HTR-8/SVneo (cell line): ENCODE measurements around the gene AHDC1.

Experiments used
- DNase-seq: peaks from one replicate; pipeline ENCODE4 v3.0.0; 2011; ENCODE audit warnings: low spot score, mixed read lengths; ENCODE audit not compliant: insufficient read length
- FAIRE-seq: peaks from 2 replicates; lab custom pipeline; 2011; peaks lifted over from hg19 to GRCh38; lab: Jason Lieb, UNC

AHDC1 gene

DNA sequence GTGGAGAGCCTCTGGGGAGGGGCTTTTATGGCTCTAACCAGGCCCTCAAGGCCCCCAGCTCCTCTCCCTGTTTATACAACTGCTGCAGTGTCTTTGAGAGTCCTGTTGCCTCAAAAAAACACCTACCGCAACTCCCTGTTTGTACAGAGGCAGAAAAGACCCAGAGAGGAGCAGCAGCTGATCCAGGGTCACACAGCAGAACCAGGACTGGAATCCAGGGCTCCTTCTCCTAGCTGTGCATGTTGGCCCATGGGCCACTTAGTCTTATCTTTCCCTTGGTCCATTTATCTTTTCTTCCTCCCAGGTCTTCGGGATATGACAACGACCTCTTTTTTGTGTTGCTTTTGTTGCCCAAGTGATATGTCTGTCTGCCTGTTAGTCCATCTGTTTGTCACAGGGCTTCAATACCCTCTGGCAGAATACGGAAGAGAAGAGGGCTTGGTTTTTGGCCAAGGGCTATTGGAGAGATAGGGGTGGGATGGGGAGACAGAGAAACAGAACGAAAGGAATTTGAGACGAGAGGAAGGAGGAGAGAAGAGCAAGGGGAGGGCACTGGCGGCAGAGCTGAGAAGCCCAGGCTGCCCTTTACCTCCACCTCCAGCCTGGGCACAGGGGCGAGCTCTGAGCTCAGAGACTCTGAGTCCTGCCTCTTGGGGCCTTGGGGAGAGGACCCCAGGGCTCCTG, 80.5 kb downstream of the AHDC1 start:
- no peak for DNase-seq
- no peak for FAIRE-seq

DNA sequence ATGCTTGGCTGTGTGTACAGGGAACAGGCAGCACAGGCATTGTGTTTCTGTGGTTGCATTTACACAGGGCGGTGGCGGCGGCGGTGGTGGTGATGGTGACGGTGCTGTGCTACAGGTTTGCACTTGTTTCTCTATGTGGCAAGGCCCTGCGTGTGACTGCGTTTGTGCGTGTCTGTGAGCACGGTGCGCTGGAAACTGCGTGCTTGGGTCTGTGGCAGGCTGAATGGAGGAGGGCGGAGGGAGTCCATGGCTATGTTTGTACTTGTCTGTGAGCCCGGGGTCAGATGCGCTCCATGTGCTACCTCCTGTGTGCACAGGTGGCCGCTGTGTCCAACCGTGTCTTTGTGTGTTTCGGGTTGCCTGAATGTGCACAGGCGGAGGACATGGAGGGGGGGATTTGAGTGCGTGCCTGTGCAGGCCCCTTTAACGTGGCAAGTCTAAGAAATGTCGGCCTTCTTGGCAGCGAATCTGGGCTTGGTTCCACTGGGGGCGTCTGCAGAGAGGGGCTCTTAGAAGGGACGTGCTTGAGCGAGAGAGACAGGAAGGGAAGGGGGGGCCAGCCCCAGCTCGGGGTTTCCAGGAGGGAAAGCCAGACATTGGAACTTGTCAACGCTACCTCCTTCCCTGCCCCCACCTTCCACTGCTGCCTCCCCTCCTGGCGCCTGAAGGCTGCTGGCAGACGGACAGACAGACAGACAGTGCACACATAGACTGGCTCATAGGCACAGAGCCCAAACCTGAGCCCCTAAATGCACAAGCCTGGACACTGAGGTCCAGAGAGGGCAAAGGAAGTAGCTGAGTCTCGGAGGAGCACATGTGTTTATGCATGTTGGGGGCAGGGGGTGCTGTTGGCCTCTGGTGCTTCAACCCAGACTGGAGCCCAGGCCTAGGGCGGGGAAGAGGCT, 81.3 kb downstream of the AHDC1 start:
- FAIRE-seq: no peak
- DNase-seq: no peak

DNA sequence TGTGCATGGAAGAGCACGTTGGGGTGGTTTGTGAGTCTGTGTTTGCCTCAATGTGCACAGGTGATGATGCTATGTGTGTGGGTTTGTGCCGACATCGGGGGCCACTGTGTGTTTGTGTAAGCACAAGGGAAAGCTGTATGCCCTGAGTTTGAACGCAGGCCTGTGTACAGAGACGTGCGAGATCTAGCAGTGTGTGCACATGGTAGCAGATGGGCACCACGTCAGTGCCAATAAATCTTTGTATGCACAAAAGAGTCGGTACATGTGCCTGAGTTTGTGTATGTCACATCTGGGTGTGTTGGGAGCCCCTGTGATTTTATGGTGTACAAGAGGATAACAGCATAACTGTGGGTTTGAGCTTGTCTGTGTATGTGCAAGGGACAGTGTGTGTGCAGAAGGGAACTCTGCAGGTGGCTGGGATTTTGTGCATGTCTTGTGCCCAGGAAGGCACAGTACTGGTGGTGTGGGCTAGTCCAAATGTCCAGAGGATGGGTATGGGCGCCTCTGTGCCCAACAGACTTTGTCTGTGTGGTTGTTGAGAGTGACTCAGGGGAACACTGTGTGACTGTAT, 82.0 kb downstream of the AHDC1 start:
- DNase-seq (no peak), FAIRE-seq (no peak)

DNA sequence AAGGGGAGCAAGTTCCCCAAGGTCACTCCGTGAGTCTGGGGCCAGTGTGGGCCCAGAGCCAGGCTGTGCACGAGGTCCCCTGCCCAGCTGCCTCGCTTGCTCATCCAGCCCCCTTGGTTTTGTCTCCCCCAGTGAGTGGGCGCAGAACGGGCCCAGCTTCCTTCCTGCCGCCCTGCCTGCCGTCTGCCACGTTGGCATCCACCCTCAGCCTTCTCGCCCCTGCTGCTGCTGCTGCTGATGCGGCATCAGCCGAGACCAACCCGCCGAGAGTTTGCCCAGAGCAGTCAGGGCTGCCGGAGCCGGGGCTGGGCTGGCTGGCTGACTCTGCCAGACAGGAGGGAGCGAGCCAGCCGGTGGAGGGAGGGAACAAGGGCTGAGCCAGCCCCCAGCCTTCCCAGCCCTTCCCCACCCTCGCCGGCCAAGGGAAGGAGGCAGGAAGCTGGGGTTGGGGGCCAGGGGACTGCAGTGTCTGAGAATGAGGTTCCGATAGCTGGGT, 82.6 kb downstream of the AHDC1 start:
- FAIRE-seq (no peak), DNase-seq (no peak)

DNA sequence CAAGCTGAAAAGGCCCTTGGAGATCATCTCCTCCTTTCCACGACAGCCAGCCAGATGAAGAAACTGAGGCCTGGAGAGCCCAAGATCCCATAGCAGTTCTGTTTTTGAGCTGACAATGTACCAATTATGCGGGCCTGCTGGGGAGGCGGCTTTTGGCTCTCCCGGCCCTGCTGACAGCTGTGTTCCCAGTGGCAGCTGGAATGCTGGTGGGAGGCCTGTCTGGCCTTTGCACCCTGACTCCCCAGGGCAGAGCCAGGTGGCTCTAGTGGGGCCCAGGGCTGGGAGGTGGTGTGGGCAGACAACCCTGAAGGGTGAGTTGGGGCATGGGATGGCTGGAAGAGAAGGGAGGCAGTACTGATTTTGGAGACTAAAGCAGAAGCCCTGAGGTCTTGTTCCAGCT, 83.3 kb downstream of the AHDC1 start:
- FAIRE-seq: no peak
- DNase-seq: no peak

DNA sequence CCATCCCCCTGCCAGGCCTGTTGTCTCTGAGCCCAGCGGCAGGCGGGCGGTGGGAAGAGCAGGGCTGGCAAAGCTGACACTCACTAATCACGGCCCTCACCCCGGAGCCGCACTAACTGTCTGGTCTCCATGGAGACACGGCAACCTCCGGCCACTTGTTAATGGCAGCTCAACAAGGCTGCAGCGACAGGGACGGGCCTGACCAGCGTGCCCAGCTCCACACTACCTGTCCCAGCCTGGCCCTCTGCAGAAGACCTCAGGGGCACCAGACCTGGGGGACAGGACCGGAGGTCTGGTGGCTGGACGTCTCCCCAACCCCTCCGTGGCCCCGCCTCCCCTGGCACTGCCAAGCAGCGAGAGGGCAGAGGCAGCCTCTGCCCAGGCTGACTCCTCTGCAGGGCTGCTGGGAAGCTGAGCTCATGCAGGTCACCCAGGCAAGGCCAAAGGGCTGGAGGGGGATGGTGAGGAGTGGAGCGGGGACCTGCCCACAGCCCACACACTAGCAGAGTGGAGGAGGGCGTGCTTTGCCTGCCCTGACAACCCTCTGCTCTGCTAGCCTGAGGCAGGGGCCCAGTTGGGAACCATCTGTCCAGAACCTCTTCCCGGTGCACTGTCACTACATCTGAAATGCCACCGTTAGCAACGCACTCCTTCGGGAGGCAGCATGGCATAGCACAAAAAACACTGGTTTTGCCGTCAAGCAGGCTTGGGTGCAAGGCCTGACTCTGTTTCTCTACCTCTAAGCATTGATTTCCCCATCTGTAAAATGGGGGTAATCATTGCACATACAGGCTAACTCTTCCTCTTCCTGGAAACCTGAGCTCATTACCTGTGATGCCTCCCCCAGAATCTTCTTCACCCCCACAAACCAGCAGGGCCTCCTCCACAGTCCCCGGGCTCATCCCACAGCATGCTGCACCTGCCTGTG, 84.3 kb downstream of the AHDC1 start:
- DNase-seq (no peak), FAIRE-seq (no peak)

DNA sequence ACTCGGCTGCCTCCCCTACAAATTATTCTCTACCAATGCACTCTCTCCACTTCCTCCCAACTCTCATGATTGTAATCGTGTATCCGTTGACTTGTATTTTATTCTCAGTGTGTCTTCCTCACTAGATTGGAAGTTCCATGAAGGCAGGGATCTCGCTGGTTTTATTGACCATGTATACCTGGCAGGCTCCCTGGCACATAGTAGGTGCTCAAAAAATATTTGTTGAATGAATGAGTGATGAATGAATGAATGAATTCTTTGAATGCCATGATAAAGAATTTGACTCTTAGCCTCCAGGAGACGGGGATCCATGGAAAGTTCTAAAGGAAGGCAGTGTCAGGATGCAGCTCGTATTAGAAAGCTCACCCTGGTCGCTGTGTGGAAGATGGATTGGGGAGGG, 85.1 kb downstream of the AHDC1 start:
- FAIRE-seq: no peak

DNA sequence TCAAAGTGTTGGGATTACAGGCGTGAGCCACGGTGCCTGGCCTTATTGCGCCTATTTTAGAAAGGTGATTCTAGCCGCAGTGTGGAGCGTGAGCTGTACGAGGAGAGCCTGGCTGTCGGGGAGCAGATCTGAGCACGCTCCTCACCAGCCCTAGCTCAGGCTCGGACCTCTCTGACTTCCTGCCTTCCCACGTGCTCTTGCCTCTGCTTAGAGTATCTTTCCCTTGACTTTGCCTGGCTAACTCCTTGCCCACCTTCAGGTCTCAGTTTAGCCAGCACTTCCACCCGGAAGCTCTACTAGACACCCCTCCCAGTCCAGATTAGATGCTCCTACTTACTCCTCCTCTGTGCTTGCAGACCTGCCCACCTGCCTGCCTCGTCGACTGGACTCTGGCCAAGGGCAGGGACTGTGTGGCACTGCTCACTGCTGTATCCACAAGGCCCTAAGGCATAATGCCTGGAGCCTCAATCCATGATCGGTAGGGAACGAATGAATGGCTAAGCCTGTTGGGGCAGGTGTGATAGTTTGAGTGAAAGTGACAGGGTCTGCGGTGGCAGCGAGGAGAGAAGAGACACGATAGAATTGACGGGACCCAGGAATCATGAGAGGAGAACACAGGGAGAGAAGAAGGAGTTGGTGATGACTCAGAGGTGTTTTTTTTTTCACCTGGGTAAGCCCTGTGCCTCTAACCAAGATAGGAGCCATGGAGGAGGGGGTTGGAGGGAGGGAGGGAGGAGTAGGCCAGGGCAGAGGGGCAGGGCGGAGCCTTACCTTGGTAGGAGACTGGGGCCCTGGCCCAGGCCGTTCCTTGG, 85.8 kb downstream of the AHDC1 start:
- DNase-seq (no peak), FAIRE-seq (no peak)

More for the DNA sequence above, 85.1 kb downstream of the AHDC1 start:
- no peak for DNase-seq

DNA sequence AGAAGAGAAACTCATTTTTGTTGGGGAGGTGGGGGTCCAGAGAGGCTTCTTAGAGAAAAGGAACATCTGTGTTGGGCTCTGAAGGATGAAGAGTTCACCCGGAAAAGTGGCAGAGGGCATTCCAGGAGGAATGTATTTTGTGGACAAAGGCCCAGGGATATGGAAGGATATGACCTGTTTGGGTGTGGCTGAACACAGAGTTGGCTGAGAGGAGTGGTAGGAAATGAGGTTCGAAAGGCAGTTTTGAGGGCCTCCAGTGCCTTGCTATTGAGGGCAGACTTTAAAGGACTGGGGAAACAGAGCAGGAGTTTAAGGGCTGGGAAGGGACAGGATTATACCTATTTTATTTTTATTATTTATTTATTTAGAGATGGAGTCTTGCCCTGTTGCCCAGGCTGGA, 86.6 kb downstream of the AHDC1 start:
- FAIRE-seq (no peak), DNase-seq (no peak)

DNA sequence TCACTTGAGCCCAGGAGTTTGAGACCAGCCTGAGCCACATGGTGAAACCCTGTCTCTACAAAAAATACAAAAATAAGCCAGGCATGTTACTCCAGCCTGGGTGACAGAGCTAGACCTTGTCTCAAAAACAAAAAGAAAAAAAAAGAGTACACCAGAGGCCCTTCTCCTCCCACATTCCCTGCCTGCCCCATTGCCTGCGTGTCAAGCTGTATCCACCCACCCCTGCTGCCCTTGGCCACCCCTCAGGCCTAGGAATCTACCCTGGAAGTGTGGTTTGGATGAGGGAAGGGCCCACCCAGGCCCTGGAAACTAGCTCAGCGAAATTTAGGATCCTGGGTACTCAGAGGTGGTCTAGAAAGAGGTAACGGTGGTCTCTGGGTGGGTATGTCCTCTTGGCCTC, 88.3 kb downstream of the AHDC1 start:
- no peak for FAIRE-seq
- DNase-seq: no peak

DNA sequence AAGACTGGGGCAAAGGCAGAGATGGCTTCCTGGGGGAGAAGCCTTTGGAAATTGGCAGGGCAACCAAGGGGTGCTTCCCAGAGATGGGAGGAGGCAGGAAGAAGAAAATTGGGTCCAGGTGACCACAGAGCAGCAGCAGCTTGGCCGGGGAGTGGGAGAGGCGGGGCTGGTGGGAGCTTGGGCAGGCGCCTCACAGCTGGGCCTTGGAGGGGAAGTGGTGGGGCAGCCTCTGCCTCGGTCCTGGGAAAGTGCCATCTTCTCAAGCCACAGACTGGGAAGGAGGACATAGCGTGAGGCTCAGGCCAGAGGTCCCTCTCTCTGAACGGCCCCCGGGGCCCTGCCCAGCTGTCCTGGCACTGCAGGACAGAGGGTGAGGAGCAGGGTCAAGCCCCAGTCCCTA, 90.0 kb downstream of the AHDC1 start:
- no peak for FAIRE-seq
- DNase-seq: no peak

DNA sequence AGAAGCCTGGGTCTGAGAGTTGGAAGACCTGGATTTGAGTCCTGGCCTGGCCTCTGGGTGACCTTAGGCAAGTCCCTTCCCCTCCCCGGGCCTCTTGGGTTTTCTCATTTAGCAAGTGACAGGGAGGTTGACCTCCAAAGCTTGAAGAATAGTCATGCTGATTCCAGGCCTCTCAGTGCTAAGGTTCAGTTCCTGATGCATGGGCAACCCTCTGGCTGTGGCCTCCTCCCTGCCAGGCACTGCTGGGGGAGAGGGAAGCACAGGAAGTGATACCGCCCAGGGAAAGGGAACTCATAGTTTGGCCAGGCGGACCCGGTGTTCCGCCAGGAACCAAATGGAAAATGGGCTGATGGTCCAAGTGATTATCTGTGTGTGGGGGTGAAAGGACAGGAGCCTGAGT, 90.4 kb downstream of the AHDC1 start:
- no peak for FAIRE-seq
- no peak for DNase-seq

DNA sequence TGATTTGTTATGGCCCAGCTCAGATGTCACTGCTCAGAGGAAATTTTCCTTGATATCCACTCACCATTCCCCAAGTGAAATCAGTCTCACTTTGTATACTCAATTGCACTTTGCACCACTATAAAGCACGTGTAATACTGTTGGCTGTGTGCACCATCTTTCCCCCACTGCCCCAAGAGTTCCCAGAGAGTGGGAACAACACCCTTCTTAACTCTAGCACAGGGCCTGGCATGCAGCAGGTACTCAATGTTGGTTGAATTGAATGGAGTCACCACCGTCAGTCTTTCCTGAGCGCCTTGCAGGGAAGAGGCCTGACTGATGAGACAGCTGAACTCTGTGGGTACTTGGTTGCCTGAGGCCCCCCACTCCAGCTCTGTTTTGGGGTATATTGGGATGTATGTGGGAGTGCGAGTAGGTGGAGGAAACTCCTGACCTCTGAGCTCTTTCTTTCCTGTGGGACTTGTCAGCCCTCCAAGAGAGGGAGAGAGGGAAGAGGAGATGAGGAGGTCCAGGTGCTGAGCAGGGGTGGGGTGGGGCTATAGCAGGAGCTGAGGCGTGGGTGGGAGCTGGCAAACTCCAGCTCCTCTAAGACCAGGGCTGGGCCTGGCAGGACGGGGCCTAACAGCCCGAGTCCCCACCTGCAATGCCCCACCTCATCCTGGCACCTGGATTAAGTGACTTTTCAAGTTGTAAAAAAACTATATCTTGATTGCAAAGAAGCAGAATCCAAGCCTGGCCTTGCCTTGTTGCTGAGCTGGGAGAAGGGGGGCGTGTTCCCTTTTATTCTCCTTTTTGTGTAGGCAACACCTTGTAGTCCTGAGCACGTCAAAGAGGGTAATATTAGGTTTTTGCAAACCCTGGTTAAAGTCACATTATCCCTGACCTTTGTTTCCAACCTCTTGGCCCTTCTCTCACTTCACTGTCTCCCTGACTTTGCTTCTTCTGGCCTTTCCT, 94.5 kb downstream of the AHDC1 start:
- DNase-seq: no peak
- FAIRE-seq: no peak

DNA sequence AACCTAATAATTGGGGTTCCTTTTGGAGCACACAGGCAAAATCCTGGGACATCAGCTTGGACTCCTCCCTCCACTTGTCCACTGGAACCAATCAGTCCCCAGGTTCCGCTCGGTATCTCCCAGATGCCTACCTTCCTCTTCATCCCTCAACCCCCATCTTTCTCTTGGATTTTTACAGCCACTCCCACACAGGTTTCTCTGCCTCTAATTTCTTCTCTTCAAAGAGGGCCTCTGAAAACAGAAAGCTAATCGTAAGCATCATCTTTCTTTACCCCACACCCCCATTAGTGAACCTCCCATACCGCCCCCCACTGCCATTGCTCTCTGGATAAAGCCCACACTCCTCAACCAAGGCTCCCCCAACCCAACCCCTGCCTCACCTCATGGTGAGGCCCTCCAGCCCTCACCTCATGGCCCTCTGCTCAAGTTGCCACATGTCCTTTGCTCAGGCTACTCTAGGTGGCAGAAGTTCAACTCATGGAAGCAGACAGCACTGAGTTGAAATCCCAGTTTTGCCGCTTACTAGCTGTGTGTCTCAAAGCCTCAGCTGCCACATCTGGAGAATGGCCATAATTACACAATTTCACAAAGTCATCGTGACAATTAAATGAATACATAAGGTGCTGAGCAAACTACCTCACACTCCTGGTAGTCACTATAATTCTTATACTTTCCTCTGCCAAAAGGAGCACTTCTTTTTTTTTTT, 95.8 kb downstream of the AHDC1 start:
- no peak for FAIRE-seq

DNA sequence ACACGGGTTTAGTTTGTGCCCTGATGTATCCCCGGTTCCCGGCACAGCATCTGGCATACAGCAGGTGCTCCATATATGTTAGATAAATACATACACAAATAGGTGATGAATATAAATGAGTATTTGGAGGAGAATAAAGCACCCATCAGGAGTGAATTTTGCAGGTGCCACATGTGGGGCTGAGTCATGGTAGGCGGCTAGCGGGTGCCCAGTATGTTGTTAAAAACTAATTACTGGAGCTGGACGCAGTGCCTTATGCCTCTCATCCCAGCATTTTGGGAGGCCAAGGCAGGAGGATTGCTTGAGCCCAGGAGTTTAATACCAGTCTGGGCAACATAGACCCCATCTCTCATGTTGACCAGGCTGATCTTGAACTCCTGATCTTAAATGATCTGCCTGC, 97.2 kb downstream of the AHDC1 start:
- DNase-seq (no peak), FAIRE-seq (no peak)

More for the DNA sequence above, 95.8 kb downstream of the AHDC1 start:
- no peak for DNase-seq

DNA sequence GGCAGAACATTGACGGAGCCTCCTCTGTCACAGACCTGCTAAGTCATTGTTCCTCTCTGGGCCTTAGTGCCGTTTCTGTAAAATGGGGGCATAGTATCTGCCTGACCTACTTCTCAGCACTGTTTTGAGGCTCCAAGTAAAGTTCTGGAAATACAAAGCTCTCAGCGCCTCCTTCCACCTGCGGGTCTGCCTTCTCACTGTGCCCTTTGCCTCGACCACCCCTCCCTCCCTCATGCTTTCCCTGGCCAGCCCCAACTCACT, 98.6 kb downstream of the AHDC1 start:
- DNase-seq (no peak), FAIRE-seq (no peak)

DNA sequence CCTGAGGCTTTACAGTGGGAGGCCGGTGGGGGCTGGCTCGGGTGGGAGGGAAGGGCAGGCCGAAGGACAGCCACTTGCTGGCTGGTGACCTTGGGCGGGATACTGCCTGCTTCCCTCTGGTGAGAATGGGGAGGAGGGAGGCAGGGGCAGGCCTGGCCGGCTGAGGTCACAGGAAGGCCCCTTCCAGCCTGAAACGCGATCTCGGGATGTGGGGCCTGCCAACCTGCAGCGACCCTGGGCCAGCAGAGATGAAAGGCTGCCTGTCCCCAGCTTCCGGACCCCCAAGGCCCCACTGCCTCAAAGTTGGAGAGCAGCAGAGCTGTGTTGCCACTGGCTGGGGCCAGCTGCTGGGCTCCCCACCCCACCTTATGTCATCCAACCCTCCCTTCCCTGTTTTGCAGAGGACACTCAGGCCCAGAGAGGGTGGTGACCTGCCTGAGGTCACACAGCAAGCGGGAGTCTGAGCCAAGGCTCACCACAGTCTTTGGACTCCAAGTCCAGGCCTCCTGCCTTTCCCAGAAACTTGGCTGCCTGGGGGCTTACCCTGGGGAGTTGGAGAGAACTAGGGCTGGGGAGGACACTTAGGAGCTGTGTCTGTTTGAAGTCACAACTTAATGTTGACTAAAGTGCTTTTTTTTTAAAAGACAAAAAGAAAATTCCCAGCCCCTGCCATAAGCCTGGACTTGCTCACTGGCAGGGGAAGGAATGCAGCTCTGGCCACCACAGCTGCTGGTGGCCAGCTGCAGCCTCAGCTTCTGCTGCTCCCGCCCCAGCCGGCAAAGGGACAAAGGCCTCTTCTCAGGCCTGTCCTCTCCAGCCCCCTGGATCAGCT, 99.1 kb downstream of the AHDC1 start:
- DNase-seq (peak; percentile 68), FAIRE-seq (peak; percentile 72)
